WTC11 (cell line): ENCODE results near the gene SBNO2.

ENCODE experiments used
- ATF2 ChIP-seq: sonication (generic); formaldehyde crosslinking; IDR thresholded peaks from 2 replicates; pipeline ENCODE4 v1.8.1; 2022; ENCODE audit warnings: low read depth, missing genetic modification reagents, borderline replicate concordance
- CTCF ChIP-seq: fragments of 200-600 bp; IDR thresholded peaks from 2 replicates; pipeline ENCODE4 v1.8.0; 2022; ENCODE audit warnings: antibody characterized with exemption
- EMX1 ChIP-seq: fragments of 250-450 bp; sonication (Bioruptor Pico); IDR thresholded peaks from 2 replicates; pipeline ENCODE4 v1.8.0; 2021; ENCODE audit warnings: mild to moderate bottlenecking
- GRHL2 ChIP-seq: fragments of 250-450 bp; sonication (Bioruptor Pico); IDR thresholded peaks from 2 replicates; pipeline ENCODE4 v1.8.0; 2022; ENCODE audit warnings: mild to moderate bottlenecking, moderate library complexity; ENCODE audit not compliant: insufficient replicate concordance, severe bottlenecking
- NFATC4 ChIP-seq: fragments of 250-450 bp; sonication (Bioruptor Pico); IDR thresholded peaks from 2 replicates; pipeline ENCODE4 v1.9.0; 2021; ENCODE audit warnings: mild to moderate bottlenecking
- NR1H2 ChIP-seq: sonication (generic); formaldehyde crosslinking; IDR thresholded peaks from 2 replicates; pipeline ENCODE4 v1.9.0; 2021; ENCODE audit warnings: mild to moderate bottlenecking, moderate library complexity, missing genetic modification reagents
- NR3C1 ChIP-seq: sonication (generic); formaldehyde crosslinking; conservative IDR thresholded peaks from 2 replicates; pipeline ENCODE4 v1.8.1; 2023; ENCODE audit warnings: low read depth, mild to moderate bottlenecking, missing genetic modification reagents
- RELA ChIP-seq: sonication (generic); formaldehyde crosslinking; IDR thresholded peaks from 2 replicates; pipeline ENCODE4 v1.8.1; 2022; ENCODE audit warnings: missing genetic modification reagents, mild to moderate bottlenecking, borderline replicate concordance
- SMAD3 ChIP-seq: sonication (generic); formaldehyde crosslinking; IDR thresholded peaks from 2 replicates; pipeline ENCODE4 v1.8.0; 2022; ENCODE audit warnings: missing genetic modification reagents, mild to moderate bottlenecking, borderline replicate concordance
- STAT6 ChIP-seq: sonication (generic); formaldehyde crosslinking; conservative IDR thresholded peaks from 2 replicates; pipeline ENCODE4 v1.8.1; 2023; ENCODE audit warnings: mild to moderate bottlenecking, low read depth, missing genetic modification reagents, moderate library complexity
- TCF7 ChIP-seq: sonication (generic); formaldehyde crosslinking; IDR thresholded peaks from 2 replicates; pipeline ENCODE4 v1.8.0; 2022; ENCODE audit warnings: mild to moderate bottlenecking, low read depth, missing genetic modification reagents, moderate library complexity
- ZBTB21 ChIP-seq: sonication (generic); formaldehyde crosslinking; IDR thresholded peaks from 2 replicates; pipeline ENCODE4 v1.8.1; 2023; ENCODE audit warnings: mild to moderate bottlenecking, missing genetic modification reagents, borderline replicate concordance
- ZNF281 ChIP-seq: sonication (generic); formaldehyde crosslinking; IDR thresholded peaks from 2 replicates; pipeline ENCODE4 v1.8.0; 2023; ENCODE audit warnings: mild to moderate bottlenecking, missing genetic modification reagents

- TF ChIP-seq RELA (CRISPR knock-in tag) (no peak), STAT6 (CRISPR knock-in tag) (no peak), CTCF (no peak), NR3C1 (no peak), NR1H2 (CRISPR knock-in tag) (no peak), ZBTB21 (no peak), EMX1 (CRISPR knock-in tag) (no peak), ATF2 (CRISPR knock-in tag) (no peak), NFATC4 (CRISPR knock-in tag) (no peak), ZNF281 (CRISPR knock-in tag) (no peak), GRHL2 (CRISPR knock-in tag) (no peak), TCF7 (CRISPR knock-in tag) (no peak), SMAD3 (no peak)
These were observed 40.6 kb downstream of the SBNO2 start for GRCh38 chr19:1133471-1133929.
